Measurements from ENCODE around the gene CARD14.

DNA sequence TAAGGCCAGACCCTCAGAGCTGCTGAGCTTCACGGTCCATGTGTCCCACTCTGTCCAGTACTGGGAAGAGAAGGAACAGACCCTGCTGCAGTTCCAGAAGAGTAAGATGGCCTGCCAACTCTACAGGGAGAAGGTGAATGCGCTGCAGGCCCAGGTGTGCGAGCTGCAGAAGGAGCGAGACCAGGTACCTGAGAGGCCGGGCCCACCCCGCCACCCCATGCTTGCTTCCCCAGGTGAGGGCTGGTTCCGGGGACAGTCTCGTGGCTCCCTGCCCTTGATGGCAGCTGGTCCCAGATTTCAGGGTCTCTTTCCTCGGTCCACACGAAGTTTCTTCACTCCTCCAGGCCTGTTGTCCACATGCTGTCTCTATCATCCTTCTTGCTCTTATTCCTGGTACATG, 20.9 kb downstream of the CARD14 start:
- no peak for TF ChIP-seq POLR2A (IDR thresholded peaks at IDR 0.05)
- no peak for TF ChIP-seq CTCF (IDR thresholded peaks at IDR 0.05)
- TF ChIP-seq POLR2AphosphoS5 (IDR thresholded peaks at IDR 0.05) = no peak
- TF ChIP-seq EP300 (IDR thresholded peaks at IDR 0.05; ENCODE audit: low read depth) = no peak
